ENCODE data around the gene CAT.

The CAT gene

DNA sequence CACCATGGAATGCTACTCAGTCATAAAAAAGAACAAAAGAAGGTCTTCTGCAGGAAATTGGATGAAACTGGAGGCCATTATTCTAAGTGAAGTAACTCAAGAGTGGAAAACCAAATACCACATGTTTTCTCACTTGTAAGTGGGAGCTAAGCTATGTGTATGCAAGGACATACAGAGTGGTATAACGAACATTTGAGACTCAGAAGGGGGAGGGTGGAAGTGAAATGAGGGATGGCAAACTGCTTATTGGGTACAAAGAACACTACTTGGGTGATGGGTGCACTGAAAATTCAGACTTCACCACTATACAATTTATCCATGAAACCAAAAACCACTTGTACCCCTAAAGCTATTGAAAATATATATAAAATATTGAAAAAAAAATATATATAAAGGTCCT, 13.4 kb upstream of the CAT start:
- TF ChIP-seq POLR2AphosphoS5 (IDR thresholded peaks at IDR 0.05; ENCODE audit: low read depth, low read length): no peak
- no peak for TF ChIP-seq SIN3A (IDR thresholded peaks at IDR 0.05; ENCODE audit: borderline replicate concordance, insufficient read depth, low read length)
- TF ChIP-seq, protein P1, sequence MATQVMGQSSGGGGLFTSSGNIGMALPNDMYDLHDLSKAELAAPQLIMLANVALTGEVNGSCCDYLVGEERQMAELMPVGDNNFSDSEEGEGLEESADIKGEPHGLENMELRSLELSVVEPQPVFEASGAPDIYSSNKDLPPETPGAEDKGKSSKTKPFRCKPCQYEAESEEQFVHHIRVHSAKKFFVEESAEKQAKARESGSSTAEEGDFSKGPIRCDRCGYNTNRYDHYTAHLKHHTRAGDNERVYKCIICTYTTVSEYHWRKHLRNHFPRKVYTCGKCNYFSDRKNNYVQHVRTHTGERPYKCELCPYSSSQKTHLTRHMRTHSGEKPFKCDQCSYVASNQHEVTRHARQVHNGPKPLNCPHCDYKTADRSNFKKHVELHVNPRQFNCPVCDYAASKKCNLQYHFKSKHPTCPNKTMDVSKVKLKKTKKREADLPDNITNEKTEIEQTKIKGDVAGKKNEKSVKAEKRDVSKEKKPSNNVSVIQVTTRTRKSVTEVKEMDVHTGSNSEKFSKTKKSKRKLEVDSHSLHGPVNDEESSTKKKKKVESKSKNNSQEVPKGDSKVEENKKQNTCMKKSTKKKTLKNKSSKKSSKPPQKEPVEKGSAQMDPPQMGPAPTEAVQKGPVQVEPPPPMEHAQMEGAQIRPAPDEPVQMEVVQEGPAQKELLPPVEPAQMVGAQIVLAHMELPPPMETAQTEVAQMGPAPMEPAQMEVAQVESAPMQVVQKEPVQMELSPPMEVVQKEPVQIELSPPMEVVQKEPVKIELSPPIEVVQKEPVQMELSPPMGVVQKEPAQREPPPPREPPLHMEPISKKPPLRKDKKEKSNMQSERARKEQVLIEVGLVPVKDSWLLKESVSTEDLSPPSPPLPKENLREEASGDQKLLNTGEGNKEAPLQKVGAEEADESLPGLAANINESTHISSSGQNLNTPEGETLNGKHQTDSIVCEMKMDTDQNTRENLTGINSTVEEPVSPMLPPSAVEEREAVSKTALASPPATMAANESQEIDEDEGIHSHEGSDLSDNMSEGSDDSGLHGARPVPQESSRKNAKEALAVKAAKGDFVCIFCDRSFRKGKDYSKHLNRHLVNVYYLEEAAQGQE (IDR thresholded peaks at IDR 0.05; ENCODE audit: insufficient read depth in 1 of 2, low read depth in 2 of 2, low read length in 2 of 2): no peak
- TF ChIP-seq TAF1 (IDR thresholded peaks at IDR 0.05; ENCODE audit: borderline replicate concordance, insufficient read depth, low read length): no peak
- TF ChIP-seq FOXP2 (optimal IDR thresholded peaks at IDR 0.05; ENCODE audit: borderline replicate concordance, extremely low read depth, extremely low read length, insufficient read depth): no peak

DNA sequence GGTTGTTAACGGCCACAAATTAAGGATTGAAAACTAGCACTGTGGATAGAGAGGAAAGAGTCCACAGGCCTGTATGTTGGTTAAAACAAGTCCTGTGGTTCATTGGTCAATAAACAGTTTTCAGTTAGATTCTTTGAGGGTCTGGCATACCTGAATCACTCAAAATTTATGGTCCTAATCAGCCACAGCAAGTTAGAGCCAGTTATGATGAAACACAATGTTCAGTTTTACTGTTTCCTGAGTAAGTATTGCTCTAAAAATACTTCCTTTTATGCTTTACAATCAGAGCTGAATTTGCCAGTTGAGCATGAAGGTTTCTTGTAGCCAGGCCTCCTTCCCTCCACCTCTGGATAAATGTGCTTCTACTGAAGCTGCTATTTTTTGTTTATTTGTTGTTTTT, 12.9 kb upstream of the CAT start:
- TF ChIP-seq FOXP2 (optimal IDR thresholded peaks at IDR 0.05; ENCODE audit: borderline replicate concordance, extremely low read depth, extremely low read length, insufficient read depth) (no peak), SIN3A (IDR thresholded peaks at IDR 0.05; ENCODE audit: borderline replicate concordance, insufficient read depth, low read length) (no peak), TAF1 (IDR thresholded peaks at IDR 0.05; ENCODE audit: borderline replicate concordance, insufficient read depth, low read length) (no peak), POLR2AphosphoS5 (IDR thresholded peaks at IDR 0.05; ENCODE audit: low read depth, low read length) (no peak)
- TF ChIP-seq, protein P1 (IDR thresholded peaks at IDR 0.05; ENCODE audit: insufficient read depth in 1 of 2, low read depth in 2 of 2, low read length in 2 of 2): no peak

DNA sequence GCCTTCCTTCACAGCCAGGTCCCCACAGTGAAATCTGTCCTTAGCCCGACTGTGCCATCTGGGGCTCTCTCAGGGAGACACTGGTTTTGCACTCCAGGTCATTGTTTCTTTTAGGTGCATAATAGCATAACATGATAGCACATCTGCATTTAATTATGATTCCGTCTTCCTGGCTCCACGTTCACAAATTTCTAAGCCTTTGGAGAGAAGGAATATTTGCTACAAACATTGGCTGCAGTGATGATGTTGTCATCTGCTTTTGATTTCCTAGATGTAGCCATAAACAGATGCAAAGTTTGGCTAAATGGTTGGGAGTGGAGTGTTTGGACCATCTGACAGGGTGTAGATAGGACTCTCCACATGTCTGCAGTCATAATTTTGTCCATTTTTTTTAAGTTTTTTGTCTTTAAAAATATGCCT, 12.0 kb upstream of the CAT start:
- TF ChIP-seq TAF1 (IDR thresholded peaks at IDR 0.05; ENCODE audit: borderline replicate concordance, insufficient read depth, low read length) (no peak), FOXP2 (optimal IDR thresholded peaks at IDR 0.05; ENCODE audit: borderline replicate concordance, extremely low read depth, extremely low read length, insufficient read depth) (no peak), POLR2AphosphoS5 (IDR thresholded peaks at IDR 0.05; ENCODE audit: low read depth, low read length) (no peak)
- TF ChIP-seq, protein P1 (IDR thresholded peaks at IDR 0.05; ENCODE audit: insufficient read depth in 1 of 2, low read depth in 2 of 2, low read length in 2 of 2): no peak

DNA sequence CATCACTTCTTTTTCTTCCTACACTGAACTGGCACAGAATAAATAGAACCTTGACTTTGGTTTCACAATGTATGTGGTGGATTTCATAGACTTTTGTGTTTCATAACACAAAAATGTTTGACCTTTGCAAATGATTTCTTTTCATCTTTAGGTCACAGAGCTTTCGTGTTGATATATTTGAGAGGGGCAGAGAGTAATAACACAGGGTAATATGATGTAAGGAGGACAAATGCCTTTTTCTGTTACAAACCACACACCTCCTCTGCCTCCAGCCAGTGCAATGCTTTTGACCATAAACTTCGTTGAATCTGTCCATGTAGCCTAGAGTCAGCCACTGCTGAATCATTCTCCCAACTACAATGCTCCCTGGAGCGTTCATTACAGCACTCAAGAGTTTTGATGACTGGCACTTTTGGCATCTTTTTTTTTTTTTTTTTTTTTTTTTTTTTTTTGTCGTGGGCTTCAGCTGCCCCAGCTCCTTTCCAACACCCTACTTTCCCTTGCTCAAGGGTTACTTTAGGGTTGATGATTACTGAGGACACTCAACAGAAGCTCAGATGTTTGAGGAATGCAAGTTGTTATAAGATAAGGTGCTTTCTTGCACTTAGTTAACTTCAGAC, 11.4 kb upstream of the CAT start:
- TF ChIP-seq FOXP2 (optimal IDR thresholded peaks at IDR 0.05; ENCODE audit: borderline replicate concordance, extremely low read depth, extremely low read length, insufficient read depth) (no peak), SIN3A (IDR thresholded peaks at IDR 0.05; ENCODE audit: borderline replicate concordance, insufficient read depth, low read length) (no peak)

GRCh38 chr11:34431979-34432378, 6.8 kb upstream of the CAT start:
- no peak for TF ChIP-seq POLR2AphosphoS5 (IDR thresholded peaks at IDR 0.05; ENCODE audit: low read depth, low read length)
- TF ChIP-seq, protein P1 (IDR thresholded peaks at IDR 0.05; ENCODE audit: insufficient read depth in 1 of 2, low read depth in 2 of 2, low read length in 2 of 2): no peak
- TF ChIP-seq FOXP2 (optimal IDR thresholded peaks at IDR 0.05; ENCODE audit: borderline replicate concordance, extremely low read depth, extremely low read length, insufficient read depth): no peak
- TF ChIP-seq SIN3A (IDR thresholded peaks at IDR 0.05; ENCODE audit: borderline replicate concordance, insufficient read depth, low read length): no peak
- no peak for TF ChIP-seq TAF1 (IDR thresholded peaks at IDR 0.05; ENCODE audit: borderline replicate concordance, insufficient read depth, low read length)
